ENCODE measurements around the gene SLC20A1.
"Not testable (repeated sequence)": the region's sequence is repeated elsewhere in the genome, so short reads cannot be mapped to it uniquely, and the experiment has no call there.

The SLC20A1 gene

DNA sequence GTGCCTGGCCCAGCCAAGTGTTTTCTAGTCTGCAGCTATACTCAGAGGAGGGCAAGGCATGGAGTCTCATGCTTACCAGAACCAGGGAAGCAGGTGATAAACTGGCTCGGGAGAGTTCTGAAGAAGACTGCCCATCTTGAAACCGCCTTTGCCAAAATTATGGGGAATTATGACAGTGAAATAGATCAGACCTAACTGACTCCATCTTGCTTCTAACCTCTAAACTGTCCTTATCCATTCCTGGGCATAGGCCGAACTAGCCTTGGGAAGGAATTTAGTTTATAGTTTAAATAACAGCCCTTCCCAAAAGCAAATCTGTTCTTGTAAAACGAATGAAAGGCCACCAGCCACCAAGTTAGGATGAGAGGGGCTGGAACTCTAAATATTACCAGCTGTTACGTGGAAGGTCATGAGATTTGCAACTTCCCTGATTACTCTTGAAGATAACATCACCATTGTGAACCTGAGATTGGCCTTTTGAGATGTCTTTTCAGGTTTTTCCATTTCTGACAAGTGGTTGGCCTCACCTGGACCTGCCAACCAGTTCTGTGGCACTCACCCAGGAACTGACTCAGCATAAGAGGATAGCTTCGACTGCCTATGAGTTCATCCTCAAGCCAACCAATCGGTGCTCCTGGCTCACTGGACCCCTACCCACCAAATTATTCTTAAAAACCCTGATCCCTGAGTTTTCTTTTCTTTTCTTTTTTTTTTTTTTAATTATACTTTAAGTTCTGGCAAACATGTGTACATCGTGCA, 37.9 kb upstream of the SLC20A1 start:
- Histone ChIP-seq H3K36me3 (ENCODE audit: control insufficient read depth, insufficient read depth, low read length) (no peaks in the 10 kb centered on the region), H3K27ac (ENCODE audit: insufficient read depth, low read length, poor library complexity, severe bottlenecking) (no peak overlapping the region), H3K9me3 (ENCODE audit: control insufficient read depth, low read length) (no peaks in the 10 kb centered on the region), H3K27me3 (replicated peaks; ENCODE audit: control insufficient read depth, insufficient read depth, low read length, poor library complexity, severe bottlenecking) (no peaks in the 10 kb centered on the region), H3K4me3 (ENCODE audit: insufficient read depth, low read depth, low read length, poor library complexity, severe bottlenecking) (no peak overlapping the region), H3K4me1 (ENCODE audit: control insufficient read depth, insufficient read depth, low read length, poor library complexity, severe bottlenecking) (no peaks in the 10 kb centered on the region)
- no peak for DNase-seq

DNA sequence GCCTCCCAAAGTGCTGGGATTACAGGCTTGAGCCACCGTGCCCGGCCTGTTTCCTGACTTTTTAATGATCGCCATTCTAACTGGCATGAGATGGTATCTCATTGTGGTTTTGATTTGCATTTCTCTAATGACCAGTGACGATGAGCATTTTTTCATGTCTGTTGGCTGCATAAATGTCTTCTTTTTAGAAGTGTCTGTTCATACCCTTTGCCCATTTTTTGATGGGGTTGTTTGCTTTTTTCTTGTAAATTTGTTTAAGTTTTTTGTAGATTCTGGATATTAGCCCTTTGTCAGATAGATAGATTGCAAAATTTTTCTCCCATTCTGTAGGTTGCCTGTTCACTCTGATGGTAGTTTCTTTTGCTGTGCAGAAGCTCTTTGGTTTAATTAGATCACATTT, 36.4 kb upstream of the SLC20A1 start:
- not testable (repeated sequence) for H3K9me3 ChIP-seq (ENCODE audit: control insufficient read depth, low read length); H3K4me1 ChIP-seq (ENCODE audit: control insufficient read depth, insufficient read depth, low read length, poor library complexity, severe bottlenecking); H3K36me3 ChIP-seq (ENCODE audit: control insufficient read depth, insufficient read depth, low read length); H3K27me3 ChIP-seq (replicated peaks; ENCODE audit: control insufficient read depth, insufficient read depth, low read length, poor library complexity, severe bottlenecking); H3K4me3 ChIP-seq (ENCODE audit: insufficient read depth, low read depth, low read length, poor library complexity, severe bottlenecking); H3K27ac ChIP-seq (ENCODE audit: insufficient read depth, low read length, poor library complexity, severe bottlenecking); DNase-seq

DNA sequence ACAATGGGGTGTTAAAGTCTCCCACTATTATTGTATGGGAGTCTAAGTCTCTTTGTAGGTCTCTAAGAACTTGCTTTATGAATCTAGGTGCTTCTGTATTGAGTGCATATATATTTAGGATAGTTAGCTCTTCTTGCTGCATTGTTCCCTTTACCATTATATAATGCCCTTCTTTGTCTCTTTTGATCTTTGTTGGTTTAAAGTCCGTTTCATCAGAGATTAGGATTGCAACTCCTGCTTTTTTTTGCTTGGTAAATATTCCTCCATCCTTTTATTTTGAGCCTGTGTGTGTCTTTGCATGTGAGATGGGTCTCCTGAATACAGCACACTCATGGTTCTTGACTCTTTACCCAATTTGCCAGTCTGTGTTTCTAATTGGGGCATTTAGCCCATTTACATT, 33.5 kb upstream of the SLC20A1 start:
- not testable (repeated sequence) for H3K4me1 ChIP-seq (ENCODE audit: control insufficient read depth, insufficient read depth, low read length, poor library complexity, severe bottlenecking)

GRCh38 chr2:112614201-112614840, 31.4 kb upstream of the SLC20A1 start:
- Histone ChIP-seq H3K4me3 (ENCODE audit: insufficient read depth, low read depth, low read length, poor library complexity, severe bottlenecking) (no peak overlapping the region), H3K27me3 (replicated peaks; ENCODE audit: control insufficient read depth, insufficient read depth, low read length, poor library complexity, severe bottlenecking) (no peaks in the 10 kb centered on the region), H3K27ac (ENCODE audit: insufficient read depth, low read length, poor library complexity, severe bottlenecking) (no peak overlapping the region), H3K4me1 (ENCODE audit: control insufficient read depth, insufficient read depth, low read length, poor library complexity, severe bottlenecking) (no peaks in the 10 kb centered on the region), H3K9me3 (ENCODE audit: control insufficient read depth, low read length) (no peaks in the 10 kb centered on the region), H3K36me3 (ENCODE audit: control insufficient read depth, insufficient read depth, low read length) (no peaks in the 10 kb centered on the region)
- no peak for DNase-seq

More for the DNA sequence above, 33.5 kb upstream of the SLC20A1 start:
- not testable (repeated sequence) for DNase-seq; H3K27ac ChIP-seq (ENCODE audit: insufficient read depth, low read length, poor library complexity, severe bottlenecking); H3K4me3 ChIP-seq (ENCODE audit: insufficient read depth, low read depth, low read length, poor library complexity, severe bottlenecking); H3K36me3 ChIP-seq (ENCODE audit: control insufficient read depth, insufficient read depth, low read length); H3K9me3 ChIP-seq (ENCODE audit: control insufficient read depth, low read length); H3K27me3 ChIP-seq (replicated peaks; ENCODE audit: control insufficient read depth, insufficient read depth, low read length, poor library complexity, severe bottlenecking)

GRCh38 chr2:112615051-112615450, 30.7 kb upstream of the SLC20A1 start:
- no peak overlapping the region for H3K4me3 ChIP-seq (ENCODE audit: insufficient read depth, low read depth, low read length, poor library complexity, severe bottlenecking)

DNA sequence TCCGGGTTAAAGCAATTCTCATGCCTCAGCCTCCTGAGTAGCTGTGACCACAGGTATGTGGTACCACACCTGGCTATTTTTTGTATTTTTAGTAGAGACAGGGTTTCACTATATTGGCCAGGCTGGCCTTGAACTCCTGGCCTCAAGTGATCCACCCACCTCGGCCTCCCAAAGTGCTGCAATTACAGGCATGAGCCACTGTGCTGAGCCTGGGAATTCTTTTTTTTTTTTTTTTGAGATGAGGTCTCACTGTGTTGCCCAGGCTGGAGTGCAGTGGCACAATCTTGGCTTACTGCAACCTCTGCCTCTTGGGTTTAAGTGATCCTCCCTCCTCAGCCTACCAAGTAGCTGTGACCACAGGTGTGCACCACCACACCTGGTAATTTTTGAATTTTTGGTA, 29.9 kb upstream of the SLC20A1 start:
- DNase-seq; H3K4me3 ChIP-seq (ENCODE audit: insufficient read depth, low read depth, low read length, poor library complexity, severe bottlenecking); H3K36me3 ChIP-seq (ENCODE audit: control insufficient read depth, insufficient read depth, low read length); H3K27me3 ChIP-seq (replicated peaks; ENCODE audit: control insufficient read depth, insufficient read depth, low read length, poor library complexity, severe bottlenecking); H3K9me3 ChIP-seq (ENCODE audit: control insufficient read depth, low read length); H3K27ac ChIP-seq (ENCODE audit: insufficient read depth, low read length, poor library complexity, severe bottlenecking); H3K4me1 ChIP-seq (ENCODE audit: control insufficient read depth, insufficient read depth, low read length, poor library complexity, severe bottlenecking): not testable (repeated sequence)

More at GRCh38 chr2:112615051-112615450, 30.7 kb upstream of the SLC20A1 start:
- no peaks in the 10 kb centered on the region for H3K27me3 ChIP-seq (replicated peaks; ENCODE audit: control insufficient read depth, insufficient read depth, low read length, poor library complexity, severe bottlenecking)
- H3K36me3 ChIP-seq (ENCODE audit: control insufficient read depth, insufficient read depth, low read length), result no peaks in the 10 kb centered on the region
- no peaks in the 10 kb centered on the region for H3K9me3 ChIP-seq (ENCODE audit: control insufficient read depth, low read length)
- DNase-seq, result no peak
- no peak overlapping the region for H3K27ac ChIP-seq (ENCODE audit: insufficient read depth, low read length, poor library complexity, severe bottlenecking)
- no peaks in the 10 kb centered on the region for H3K4me1 ChIP-seq (ENCODE audit: control insufficient read depth, insufficient read depth, low read length, poor library complexity, severe bottlenecking)

DNA sequence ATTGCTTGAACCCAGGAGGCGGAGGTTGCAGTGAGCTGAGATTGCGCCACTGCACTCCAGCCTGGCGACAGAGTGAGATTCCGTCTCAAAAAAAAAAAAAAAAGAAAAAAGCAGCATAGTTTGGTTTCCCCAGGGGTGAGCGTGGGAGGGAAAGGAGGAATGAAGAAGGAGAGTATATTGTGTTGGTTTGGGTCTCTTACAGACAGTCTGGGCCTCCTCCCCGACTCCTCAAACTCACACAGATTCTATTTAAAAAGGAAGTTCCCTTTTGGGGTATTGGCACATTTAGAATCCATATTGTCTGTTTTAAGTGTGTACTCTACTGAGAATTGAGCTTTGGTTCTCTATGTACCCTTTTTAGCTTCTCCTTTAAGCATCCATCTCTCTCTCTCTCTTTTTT, 27.4 kb upstream of the SLC20A1 start:
- Histone ChIP-seq H3K36me3 (ENCODE audit: control insufficient read depth, insufficient read depth, low read length) (no peaks in the 10 kb centered on the region), H3K4me1 (ENCODE audit: control insufficient read depth, insufficient read depth, low read length, poor library complexity, severe bottlenecking) (no peaks in the 10 kb centered on the region), H3K27me3 (replicated peaks; ENCODE audit: control insufficient read depth, insufficient read depth, low read length, poor library complexity, severe bottlenecking) (no peaks in the 10 kb centered on the region), H3K9me3 (ENCODE audit: control insufficient read depth, low read length) (no peaks in the 10 kb centered on the region), H3K4me3 (ENCODE audit: insufficient read depth, low read depth, low read length, poor library complexity, severe bottlenecking) (no peak overlapping the region), H3K27ac (ENCODE audit: insufficient read depth, low read length, poor library complexity, severe bottlenecking) (no peak overlapping the region)
- DNase-seq, result no peak

GRCh38 chr2:112621790-112622527, 23.8 kb upstream of the SLC20A1 start:
- Histone ChIP-seq H3K9me3 (ENCODE audit: control insufficient read depth, low read length) (no peaks in the 10 kb centered on the region), H3K4me3 (ENCODE audit: insufficient read depth, low read depth, low read length, poor library complexity, severe bottlenecking) (no peak overlapping the region), H3K27me3 (replicated peaks; ENCODE audit: control insufficient read depth, insufficient read depth, low read length, poor library complexity, severe bottlenecking) (no peaks in the 10 kb centered on the region), H3K27ac (ENCODE audit: insufficient read depth, low read length, poor library complexity, severe bottlenecking) (no peak overlapping the region), H3K4me1 (ENCODE audit: control insufficient read depth, insufficient read depth, low read length, poor library complexity, severe bottlenecking) (peaks cover 20% of the 10 kb centered on the region), H3K36me3 (ENCODE audit: control insufficient read depth, insufficient read depth, low read length) (no peaks in the 10 kb centered on the region)
- DNase-seq, result no peak

GRCh38 chr2:112622528-112622849, 23.2 kb upstream of the SLC20A1 start:
- no peak overlapping the region for H3K4me3 ChIP-seq (ENCODE audit: insufficient read depth, low read depth, low read length, poor library complexity, severe bottlenecking)
- H3K9me3 ChIP-seq (ENCODE audit: control insufficient read depth, low read length), result no peaks in the 10 kb centered on the region
- no peaks in the 10 kb centered on the region for H3K36me3 ChIP-seq (ENCODE audit: control insufficient read depth, insufficient read depth, low read length)
- H3K4me1 ChIP-seq (ENCODE audit: control insufficient read depth, insufficient read depth, low read length, poor library complexity, severe bottlenecking), result peaks cover 25% of the 10 kb centered on the region
- no peak overlapping the region for H3K27ac ChIP-seq (ENCODE audit: insufficient read depth, low read length, poor library complexity, severe bottlenecking)
- no peaks in the 10 kb centered on the region for H3K27me3 ChIP-seq (replicated peaks; ENCODE audit: control insufficient read depth, insufficient read depth, low read length, poor library complexity, severe bottlenecking)
- DNase-seq, result no peak
